HG02610 (cell line): ENCODE data around the gene FSD2.
"Not testable (repeated sequence)": the region's sequence is repeated elsewhere in the genome, so short reads cannot be mapped to it uniquely, and the experiment has no call there.

Experiments
- ATAC-seq: cut with Tn5 transposase; IDR thresholded peaks from one replicate; pipeline ENCODE4 v1.9.1; 2021; ENCODE audit warnings: mild to moderate bottlenecking, moderate library complexity; ENCODE audit not compliant: unreplicated experiment

Gene FSD2

GRCh38 chr15:82793737-82794136, 12.1 kb downstream of the FSD2 start:
- no peak for ATAC-seq

- ATAC-seq: no peak
Observed at GRCh38 chr15:82792068-82792467, 13.8 kb downstream of the FSD2 start.

- no peak for ATAC-seq
Observed at GRCh38 chr15:82790321-82790720, 15.5 kb downstream of the FSD2 start.

- ATAC-seq: no peak
Observed at GRCh38 chr15:82789491-82789890, 16.4 kb downstream of the FSD2 start.

GRCh38 chr15:82788496-82788895, 17.4 kb downstream of the FSD2 start:
- ATAC-seq: no peak

- no peak for ATAC-seq
Observed at GRCh38 chr15:82781349-82781748, 24.5 kb downstream of the FSD2 start.

- ATAC-seq: no peak
Observed at GRCh38 chr15:82778755-82779154, 27.1 kb downstream of the FSD2 start.

GRCh38 chr15:82774496-82774895, 31.4 kb downstream of the FSD2 start:
- no peak for ATAC-seq

- ATAC-seq: no peak
Observed at GRCh38 chr15:82771789-82772607, 33.9 kb downstream of the FSD2 start.

GRCh38 chr15:82768414-82769054, 37.3 kb downstream of the FSD2 start:
- ATAC-seq: no peak

- no peak for ATAC-seq
Observed at GRCh38 chr15:82767163-82767829, 38.6 kb downstream of the FSD2 start.

- not testable (repeated sequence) for ATAC-seq
Observed at GRCh38 chr15:82766201-82766600, 39.7 kb downstream of the FSD2 start.

- ATAC-seq: no peak
Observed at GRCh38 chr15:82764740-82765139, 41.1 kb downstream of the FSD2 start.

GRCh38 chr15:82764117-82764490, 41.8 kb downstream of the FSD2 start:
- ATAC-seq: no peak

- no peak for ATAC-seq
Observed at GRCh38 chr15:82763361-82764116, 42.3 kb downstream of the FSD2 start.

- ATAC-seq: no peak
Observed at GRCh38 chr15:82751308-82751707, 54.6 kb downstream of the FSD2 start.

- ATAC-seq: peak; percentile 17
Observed at GRCh38 chr15:82750831-82751180, 55.1 kb downstream of the FSD2 start.

GRCh38 chr15:82749951-82750830, 55.7 kb downstream of the FSD2 start:
- peak; percentile 93 for ATAC-seq

GRCh38 chr15:82748315-82748714, 57.6 kb downstream of the FSD2 start:
- no peak for ATAC-seq

- ATAC-seq: no peak
Observed at GRCh38 chr15:82743810-82744209, 62.1 kb downstream of the FSD2 start.
